Measurements from ENCODE around the gene ACSS1.

The ACSS1 gene

DNA sequence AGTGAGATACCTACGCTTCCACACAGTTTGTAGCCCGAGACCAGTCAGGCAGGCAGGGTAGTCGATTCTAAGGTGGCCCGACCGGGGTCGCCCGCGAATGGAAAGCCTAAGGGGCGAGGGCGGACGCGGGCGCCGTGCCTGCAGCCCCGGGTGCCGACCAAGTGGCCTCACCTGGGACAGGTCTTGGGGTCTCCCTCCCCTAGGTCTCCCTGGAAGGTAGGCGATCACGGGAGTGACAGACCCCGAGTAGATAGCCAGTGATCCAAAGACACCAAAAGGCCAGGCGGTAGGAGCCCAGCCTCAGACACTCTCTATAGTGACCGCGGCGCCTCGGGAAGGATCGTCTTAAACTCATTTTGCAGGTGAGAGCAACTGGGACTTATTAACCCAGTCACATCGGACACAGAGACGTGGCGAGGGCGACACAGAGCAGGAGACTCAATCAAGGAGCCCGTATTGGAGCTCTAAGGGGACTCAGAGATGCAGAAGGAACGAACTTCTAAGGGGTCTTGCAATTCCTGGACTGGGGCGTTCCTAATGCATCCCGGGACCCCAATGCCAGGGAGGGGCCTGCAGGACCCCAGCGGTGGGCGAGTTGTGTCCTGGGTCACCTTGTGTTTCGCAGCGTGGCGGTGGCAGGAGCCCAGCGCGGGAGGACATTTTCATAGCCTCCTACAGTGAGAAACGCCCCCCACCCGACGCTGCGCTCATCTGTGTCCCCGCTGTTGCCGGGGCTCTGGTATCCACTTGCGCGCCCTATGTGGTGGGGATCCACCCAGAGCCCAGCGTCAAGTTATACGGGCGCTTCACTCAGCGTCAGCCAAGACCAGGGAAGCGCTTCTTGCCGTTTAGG is 26.1 kb upstream of the ACSS1 start:
- TF ChIP-seq, protein P1, sequence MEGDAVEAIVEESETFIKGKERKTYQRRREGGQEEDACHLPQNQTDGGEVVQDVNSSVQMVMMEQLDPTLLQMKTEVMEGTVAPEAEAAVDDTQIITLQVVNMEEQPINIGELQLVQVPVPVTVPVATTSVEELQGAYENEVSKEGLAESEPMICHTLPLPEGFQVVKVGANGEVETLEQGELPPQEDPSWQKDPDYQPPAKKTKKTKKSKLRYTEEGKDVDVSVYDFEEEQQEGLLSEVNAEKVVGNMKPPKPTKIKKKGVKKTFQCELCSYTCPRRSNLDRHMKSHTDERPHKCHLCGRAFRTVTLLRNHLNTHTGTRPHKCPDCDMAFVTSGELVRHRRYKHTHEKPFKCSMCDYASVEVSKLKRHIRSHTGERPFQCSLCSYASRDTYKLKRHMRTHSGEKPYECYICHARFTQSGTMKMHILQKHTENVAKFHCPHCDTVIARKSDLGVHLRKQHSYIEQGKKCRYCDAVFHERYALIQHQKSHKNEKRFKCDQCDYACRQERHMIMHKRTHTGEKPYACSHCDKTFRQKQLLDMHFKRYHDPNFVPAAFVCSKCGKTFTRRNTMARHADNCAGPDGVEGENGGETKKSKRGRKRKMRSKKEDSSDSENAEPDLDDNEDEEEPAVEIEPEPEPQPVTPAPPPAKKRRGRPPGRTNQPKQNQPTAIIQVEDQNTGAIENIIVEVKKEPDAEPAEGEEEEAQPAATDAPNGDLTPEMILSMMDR (IDR thresholded peaks at IDR 0.05; ENCODE audit: extremely low read depth, missing control alignments), result no peak
- DNase-seq (ENCODE audit: low spot score), result no peak

DNA sequence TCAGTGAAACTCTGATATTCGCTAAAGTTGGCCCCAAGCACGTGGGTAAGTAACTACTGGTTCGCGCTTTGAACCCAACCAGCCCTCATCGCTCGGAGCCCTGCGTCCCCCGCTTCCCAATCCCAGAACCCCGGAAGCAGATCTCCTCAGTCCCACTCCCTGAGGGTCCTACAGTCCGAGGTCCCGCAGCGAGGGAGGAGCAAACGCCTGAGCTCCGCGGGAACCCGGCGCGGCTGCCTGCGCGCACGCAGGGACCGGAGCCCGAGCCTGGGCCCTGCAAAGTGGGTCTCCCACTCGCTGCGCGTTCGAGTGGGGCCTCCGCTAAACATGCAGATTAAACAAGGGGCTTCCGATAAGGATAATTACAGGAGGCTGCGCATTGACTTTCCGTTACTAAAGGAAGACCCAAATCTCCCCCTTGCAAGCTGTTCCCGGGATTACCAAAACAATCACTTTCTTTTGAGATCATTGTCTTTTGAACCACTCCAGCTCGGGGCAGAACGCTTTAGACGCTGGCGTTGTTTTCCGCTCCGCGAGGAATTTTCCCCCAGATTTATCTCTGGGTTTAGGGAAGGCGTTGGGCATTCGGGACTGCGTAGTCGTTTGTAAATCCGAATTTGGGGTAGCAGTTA is 25.3 kb upstream of the ACSS1 start:
- no peak for DNase-seq (ENCODE audit: low spot score)

DNA sequence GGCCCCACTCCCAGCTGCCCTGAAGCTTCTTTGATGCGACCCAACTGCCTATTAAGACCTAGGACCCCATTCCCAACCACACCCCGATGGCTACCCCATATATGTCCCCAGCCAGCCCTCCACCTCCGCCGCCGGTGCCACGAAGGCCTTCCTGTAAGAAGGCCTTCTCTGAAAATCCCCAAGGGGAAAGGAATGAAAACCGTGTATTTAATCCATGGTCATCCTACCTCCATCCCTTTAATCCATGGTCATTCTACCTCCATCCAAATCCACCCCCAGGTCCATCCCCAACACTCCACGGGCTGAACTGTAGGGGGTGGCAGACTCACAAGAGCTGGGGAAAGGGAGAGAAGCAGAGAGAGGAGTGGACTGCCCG is 24.5 kb upstream of the ACSS1 start:
- TF ChIP-seq, protein P1 (IDR thresholded peaks at IDR 0.05; ENCODE audit: extremely low read depth, missing control alignments), result no peak
- DNase-seq (ENCODE audit: low spot score), result no peak

More for the DNA sequence above, 25.3 kb upstream of the ACSS1 start:
- TF ChIP-seq, protein P1 (IDR thresholded peaks at IDR 0.05; ENCODE audit: extremely low read depth, missing control alignments), result no peak

DNA sequence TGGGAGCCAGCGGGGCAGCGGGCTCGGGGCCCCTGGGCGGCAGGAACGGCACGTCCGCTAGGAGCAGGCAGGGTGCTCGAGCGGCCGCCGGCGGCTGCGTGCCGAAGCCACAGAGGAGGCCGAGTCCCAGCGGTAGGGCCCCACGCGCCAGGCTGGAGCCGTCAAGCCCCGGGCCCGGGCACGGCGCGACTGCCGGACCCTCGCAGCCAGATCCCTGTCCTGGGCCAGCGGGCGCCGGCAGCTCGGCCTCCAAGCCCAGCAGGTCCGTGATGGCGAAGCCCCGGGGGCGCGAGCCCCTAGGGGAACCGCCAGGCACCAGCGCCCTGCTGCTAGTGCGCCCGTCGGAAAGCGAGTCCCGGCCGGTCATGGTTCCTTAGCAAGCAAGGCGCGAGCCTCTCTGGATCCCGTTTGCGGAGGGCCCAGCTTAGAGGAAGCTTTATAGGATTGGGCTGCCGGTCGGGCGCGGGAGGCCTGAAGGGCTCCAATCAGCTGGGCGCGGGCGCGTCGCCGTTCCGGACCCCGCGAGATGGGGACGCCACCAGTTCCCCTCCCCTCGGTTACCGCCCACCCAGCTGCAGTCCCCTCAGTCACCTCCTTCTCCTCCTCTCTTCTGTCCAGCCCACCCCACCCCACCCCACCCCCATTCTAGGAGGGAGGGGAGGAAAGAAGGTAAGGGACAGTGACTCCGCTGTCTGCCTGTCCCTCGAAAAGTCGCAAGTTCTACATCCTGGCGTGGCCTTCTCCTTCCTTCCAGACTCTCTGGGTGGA is 24.0 kb upstream of the ACSS1 start, which contains the start of gene VSX1:
Gene VSX1, minus strand, starts transcription at position 412 of the 768 bp plus-strand sequence. Its CDS starts 45 bp downstream, at position 367.
- no peak for DNase-seq (ENCODE audit: low spot score)
- TF ChIP-seq, protein P1 (IDR thresholded peaks at IDR 0.05; ENCODE audit: extremely low read depth, missing control alignments), result no peak

DNA sequence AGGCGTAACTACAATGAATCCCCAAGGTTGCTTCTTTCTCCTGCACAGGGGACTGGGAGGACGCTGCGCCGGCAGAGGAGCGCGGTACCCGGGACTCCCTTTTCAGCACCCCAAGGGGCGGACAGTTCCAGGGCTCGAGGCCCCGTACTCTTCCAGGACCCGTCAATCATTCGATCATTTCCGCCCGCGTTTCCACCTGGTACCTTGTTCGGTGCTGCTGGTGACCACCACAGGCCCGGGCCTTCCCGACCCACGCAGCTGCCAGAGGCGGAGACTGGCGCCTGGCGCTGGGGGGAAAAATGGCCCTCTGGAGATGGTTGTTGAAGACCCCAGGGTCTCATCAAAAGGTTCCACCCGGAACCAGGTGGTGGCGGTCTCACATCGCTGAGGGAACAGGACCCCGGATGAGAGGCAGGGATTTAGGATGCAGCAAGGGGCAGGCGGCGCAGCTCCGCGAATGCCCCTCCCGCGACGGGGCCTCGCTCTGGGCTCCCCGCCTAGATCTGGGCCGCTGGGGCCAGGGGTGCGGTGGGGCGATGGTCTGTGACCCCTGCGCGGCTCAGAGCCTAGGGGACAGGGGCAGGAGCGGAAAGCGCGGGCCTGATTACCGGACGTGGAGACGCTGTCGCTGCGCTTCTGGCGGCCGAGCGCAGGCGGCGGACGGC is 23.3 kb upstream of the ACSS1 start:
- no peak for DNase-seq (ENCODE audit: low spot score)
- TF ChIP-seq, protein P1 (IDR thresholded peaks at IDR 0.05; ENCODE audit: extremely low read depth, missing control alignments), result no peak

DNA sequence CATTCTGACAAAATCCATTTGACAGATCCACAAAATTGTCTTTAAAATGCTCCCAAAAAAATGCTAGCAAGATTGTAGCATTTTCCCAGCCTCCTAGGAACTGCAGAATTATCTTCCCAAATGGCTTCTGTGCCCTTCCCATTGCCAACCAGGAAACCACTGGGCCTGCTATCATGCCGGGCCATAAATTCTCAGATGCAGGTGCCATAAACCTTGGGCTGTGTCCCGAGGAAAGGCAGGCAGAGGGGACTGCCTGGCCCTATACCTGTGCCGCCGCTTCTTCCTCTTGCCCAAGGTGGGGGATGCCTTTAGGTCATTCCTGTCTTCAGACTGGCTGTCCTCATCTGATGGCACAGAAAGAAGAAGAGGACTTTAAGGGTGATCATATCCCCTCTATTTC is 21.2 kb upstream of the ACSS1 start:
- no peak for DNase-seq (ENCODE audit: low spot score)
- TF ChIP-seq, protein P1 (IDR thresholded peaks at IDR 0.05; ENCODE audit: extremely low read depth, missing control alignments), result no peak

All from GM20000 (cell line).